ENCODE data around the gene CNPY1.
A peak's percentile ranks its signal among the peaks of the same experiment; 100 is the strongest.

Gene CNPY1

DNA sequence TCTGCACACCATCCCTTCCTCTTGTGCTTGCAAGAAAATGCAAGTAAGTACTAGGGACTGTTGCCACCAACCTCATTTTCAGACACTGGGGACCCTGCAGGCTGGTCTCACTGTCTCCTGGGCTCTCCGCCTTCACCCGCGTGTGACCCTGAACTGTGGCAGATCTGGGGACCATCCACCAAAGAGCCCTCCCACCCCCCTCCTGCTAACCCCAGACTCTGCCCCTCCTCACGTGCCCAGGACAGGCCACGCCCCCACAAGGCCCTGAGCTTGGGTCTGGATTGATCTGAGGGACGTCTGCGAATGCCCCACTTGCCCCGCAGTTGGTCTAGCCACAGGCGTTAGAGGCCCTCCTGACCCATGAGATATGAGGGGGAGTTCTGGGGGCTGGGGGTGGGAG is 8.1 kb downstream of the CNPY1 start:
- H3K36me3 Mint-ChIP-seq (ENCODE audit: low read depth): no peaks in the 10 kb centered on the region
- peaks cover 56% of the 10 kb centered on the region for H3K27me3 Mint-ChIP-seq (ENCODE audit: low read depth, poor library complexity)
- no peak overlapping the region for H3K27ac Mint-ChIP-seq
- DNase-seq: peak; percentile 17
- H3K4me1 Mint-ChIP-seq: peaks cover 27% of the 10 kb centered on the region
- no peak overlapping the region for H3K4me3 Mint-ChIP-seq
- no peaks in the 10 kb centered on the region for H3K9me3 Mint-ChIP-seq
- TF ChIP-seq, protein P1, sequence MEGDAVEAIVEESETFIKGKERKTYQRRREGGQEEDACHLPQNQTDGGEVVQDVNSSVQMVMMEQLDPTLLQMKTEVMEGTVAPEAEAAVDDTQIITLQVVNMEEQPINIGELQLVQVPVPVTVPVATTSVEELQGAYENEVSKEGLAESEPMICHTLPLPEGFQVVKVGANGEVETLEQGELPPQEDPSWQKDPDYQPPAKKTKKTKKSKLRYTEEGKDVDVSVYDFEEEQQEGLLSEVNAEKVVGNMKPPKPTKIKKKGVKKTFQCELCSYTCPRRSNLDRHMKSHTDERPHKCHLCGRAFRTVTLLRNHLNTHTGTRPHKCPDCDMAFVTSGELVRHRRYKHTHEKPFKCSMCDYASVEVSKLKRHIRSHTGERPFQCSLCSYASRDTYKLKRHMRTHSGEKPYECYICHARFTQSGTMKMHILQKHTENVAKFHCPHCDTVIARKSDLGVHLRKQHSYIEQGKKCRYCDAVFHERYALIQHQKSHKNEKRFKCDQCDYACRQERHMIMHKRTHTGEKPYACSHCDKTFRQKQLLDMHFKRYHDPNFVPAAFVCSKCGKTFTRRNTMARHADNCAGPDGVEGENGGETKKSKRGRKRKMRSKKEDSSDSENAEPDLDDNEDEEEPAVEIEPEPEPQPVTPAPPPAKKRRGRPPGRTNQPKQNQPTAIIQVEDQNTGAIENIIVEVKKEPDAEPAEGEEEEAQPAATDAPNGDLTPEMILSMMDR (IDR thresholded peaks at IDR 0.05): no peak

DNA sequence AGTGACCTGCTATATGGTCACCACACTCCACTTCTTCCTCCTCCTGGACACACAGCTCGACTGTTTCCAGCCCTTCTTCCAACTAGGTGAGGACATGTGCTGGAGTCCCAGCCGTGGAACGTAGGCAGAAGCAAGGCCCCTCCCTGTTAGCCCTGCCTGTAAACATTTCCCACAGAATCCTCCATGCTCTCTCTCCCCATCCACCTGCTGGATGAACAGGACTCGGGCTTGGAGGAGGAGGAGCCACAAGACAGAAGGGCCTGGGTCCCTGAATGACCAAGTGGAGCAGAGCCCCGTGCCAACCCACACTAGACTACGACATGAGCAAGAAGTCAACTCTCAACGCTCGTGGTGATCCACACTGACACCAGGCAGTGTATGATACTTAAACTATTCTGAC is 9.9 kb downstream of the CNPY1 start:
- Mint-ChIP-seq H3K4me3 (no peak overlapping the region), H3K36me3 (ENCODE audit: low read depth) (no peaks in the 10 kb centered on the region), H3K4me1 (peaks cover 35% of the 10 kb centered on the region), H3K27me3 (ENCODE audit: low read depth, poor library complexity) (peaks cover 71% of the 10 kb centered on the region), H3K9me3 (peaks cover 8% of the 10 kb centered on the region), H3K27ac (no peak overlapping the region)
- DNase-seq: no peak
- TF ChIP-seq, protein P1 (IDR thresholded peaks at IDR 0.05): no peak

DNA sequence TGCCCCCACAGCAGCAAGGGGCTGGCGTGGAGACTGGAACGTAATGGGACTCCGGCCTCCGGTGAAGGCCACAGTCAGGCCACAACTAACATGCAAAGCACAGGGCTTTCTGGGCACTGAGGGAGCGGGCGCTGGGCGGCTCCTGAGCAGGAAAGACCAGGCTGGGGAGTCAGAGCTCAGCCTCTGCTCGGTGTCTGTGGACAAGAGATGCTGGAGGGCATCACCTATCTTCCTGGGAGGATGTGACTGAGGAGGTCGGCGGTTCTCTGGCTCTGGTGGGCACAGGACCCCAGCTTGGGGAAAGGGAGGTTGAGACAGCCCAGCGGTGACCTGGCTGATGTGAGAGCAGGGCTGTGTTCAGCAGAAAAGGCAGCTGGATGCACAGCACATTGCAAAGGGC is 11.7 kb downstream of the CNPY1 start:
- no peak for DNase-seq
- H3K36me3 Mint-ChIP-seq (ENCODE audit: low read depth): no peaks in the 10 kb centered on the region
- H3K4me1 Mint-ChIP-seq: peaks cover 26% of the 10 kb centered on the region
- peaks cover 85% of the 10 kb centered on the region for H3K27me3 Mint-ChIP-seq (ENCODE audit: low read depth, poor library complexity)
- H3K27ac Mint-ChIP-seq: no peak overlapping the region
- TF ChIP-seq, protein P1 (IDR thresholded peaks at IDR 0.05): no peak
- peaks cover 12% of the 10 kb centered on the region for H3K9me3 Mint-ChIP-seq
- no peak overlapping the region for H3K4me3 Mint-ChIP-seq

DNA sequence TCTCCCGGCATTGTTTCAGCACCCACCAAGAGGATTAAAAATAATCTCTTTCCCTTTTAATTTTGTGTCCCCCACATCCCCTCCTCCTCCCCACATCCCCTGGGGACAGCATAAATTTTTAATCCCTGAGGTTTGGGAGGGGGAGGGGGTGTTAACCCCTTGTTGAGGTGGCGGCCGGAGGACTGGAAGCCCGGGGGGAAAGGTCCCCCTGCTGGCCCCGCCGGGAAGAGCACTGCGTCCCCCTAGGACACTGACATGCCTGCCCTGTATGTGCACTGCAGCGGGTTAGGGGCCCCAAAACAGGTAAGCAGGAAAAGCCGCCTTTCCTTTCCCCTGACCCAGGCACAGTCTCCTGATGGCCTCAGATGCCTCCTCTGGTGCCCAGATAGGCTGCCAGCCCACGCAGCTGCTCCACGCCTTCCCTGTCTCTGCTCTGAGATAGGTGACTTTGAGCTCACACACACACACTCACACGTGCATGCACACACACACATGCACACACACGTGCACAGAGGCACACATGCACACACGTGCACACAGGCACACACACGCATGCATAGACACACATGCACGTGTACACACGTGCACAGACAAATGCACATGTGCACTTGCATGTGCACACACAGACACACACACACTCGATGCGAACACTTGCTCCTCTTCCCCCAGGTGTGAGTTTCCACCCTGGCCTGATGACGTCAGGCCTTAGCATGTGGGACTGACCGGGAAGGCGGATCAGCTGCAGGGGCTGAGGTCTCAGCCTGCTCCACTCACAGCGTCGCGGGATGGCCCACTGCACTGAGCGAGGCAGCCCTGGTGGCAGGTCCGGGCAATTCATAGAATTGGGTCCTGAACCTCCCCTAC is 12.3 kb downstream of the CNPY1 start:
- Mint-ChIP-seq H3K36me3 (ENCODE audit: low read depth) (no peaks in the 10 kb centered on the region), H3K27ac (no peak overlapping the region), H3K4me1 (peaks cover 21% of the 10 kb centered on the region), H3K4me3 (peak overlapping the region; percentile 81), H3K9me3 (peaks cover 12% of the 10 kb centered on the region), H3K27me3 (ENCODE audit: low read depth, poor library complexity) (peaks cover 92% of the 10 kb centered on the region)
- TF ChIP-seq, protein P1 (IDR thresholded peaks at IDR 0.05): peak; percentile 74
- peak; percentile 75 for DNase-seq

DNA sequence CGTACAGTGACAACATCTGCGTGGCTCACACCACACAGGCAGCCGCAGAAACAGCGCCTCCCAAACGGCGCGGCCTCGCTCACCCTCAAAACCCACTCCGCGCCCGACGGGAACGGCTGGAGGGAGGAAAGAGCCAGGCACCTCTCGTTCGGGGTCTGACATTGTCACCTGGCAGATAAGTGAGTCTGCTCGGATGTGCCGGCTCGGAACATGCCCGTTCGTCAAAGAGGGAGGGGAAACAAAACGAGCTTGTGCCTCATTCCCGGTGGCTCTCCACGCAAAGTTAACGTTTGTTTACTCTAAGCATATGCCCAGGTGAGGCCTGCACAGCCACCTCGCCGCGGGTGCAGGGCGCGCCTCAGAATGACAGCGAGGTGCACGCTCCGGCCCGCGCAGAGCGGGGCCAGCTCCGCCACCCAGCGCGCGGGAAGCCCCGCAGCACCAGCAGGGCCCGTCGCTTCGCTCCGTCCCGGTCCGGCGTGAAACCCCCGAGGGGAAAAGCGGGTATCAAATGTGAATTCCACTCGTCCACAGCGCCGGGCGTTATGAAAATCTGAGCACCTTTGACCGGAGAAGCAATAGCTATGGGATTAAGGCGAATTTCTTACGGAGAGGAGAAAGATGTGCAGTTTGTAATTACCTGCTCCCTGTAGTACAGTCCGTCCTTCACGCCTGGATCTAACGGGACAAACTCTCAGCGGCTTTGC is 13.1 kb downstream of the CNPY1 start:
- TF ChIP-seq, protein P1 (IDR thresholded peaks at IDR 0.05): no peak
- H3K27ac Mint-ChIP-seq: no peak overlapping the region
- peaks cover 12% of the 10 kb centered on the region for H3K9me3 Mint-ChIP-seq
- peak overlapping the region; percentile 81 for H3K4me3 Mint-ChIP-seq
- H3K27me3 Mint-ChIP-seq (ENCODE audit: low read depth, poor library complexity): peaks cover 96% of the 10 kb centered on the region
- H3K4me1 Mint-ChIP-seq: peaks cover 21% of the 10 kb centered on the region
- DNase-seq: peak; percentile 39
- H3K36me3 Mint-ChIP-seq (ENCODE audit: low read depth): no peaks in the 10 kb centered on the region
